Sigmoid colon (tissue), 7 donors: ENCODE data around the gene HOXB5. TPM values are rescaled to one million over a fixed set of nuclear protein-coding genes. Genes with fewer than 3 reads are reported as not detected.
A peak's percentile ranks its signal among the peaks of the same experiment; 100 is the strongest.

ENCODE experiments used
- DNase-seq: peaks from one replicate; pipeline ENCODE4 v3.0.0-alpha.2; 2019
- H3K27ac ChIP-seq, 4 donors: fragments of 200-600 bp; sonication (generic); one replicate each; pipeline ENCODE4 v1.5.1; 2016 to 2019; ENCODE audit warnings: mild to moderate bottlenecking in 1 of 4
- H3K27me3 ChIP-seq, 3 donors: fragments of 200-600 bp; sonication (generic); one replicate each; pipeline ENCODE4 v1.5.1; 2019; ENCODE audit warnings: mild to moderate bottlenecking in 1 of 3
- H3K36me3 ChIP-seq, 4 donors: fragments of 200-600 bp; sonication (generic); one replicate each; pipeline ENCODE4 v1.5.1; 2016 to 2019
- H3K4me1 ChIP-seq, 4 donors: fragments of 200-600 bp; sonication (generic); one replicate each; pipeline ENCODE4 v1.5.1; 2017 to 2019
- H3K4me3 ChIP-seq, 4 donors: fragments of 200-600 bp; sonication (generic); one replicate each; pipeline ENCODE4 v1.5.1; 2017 to 2019; ENCODE audit warnings: mild to moderate bottlenecking in 2 of 4, moderate library complexity in 1 of 4
- H3K9me3 ChIP-seq, 4 donors: fragments of 200-600 bp in 3 of 4; sonication (generic) in 3 of 4; one replicate each; pipeline versions ENCODE4 v1.5.1 to v1.6.1; 2013 to 2019
- CTCF ChIP-seq, 4 experiments: fragments of 450-650 bp in 3 of 4; fragments of 200-600 bp in 1 of 4; IDR thresholded peaks; one replicate each; pipeline ENCODE4 v1.5.1; 2016 to 2019; ENCODE audit warnings: antibody characterized with exemption in 4 of 4, mild to moderate bottlenecking in 3 of 4, moderate library complexity in 2 of 4
- EP300 ChIP-seq, 4 donors: sonication (generic); formaldehyde crosslinking; IDR thresholded peaks; one replicate each; pipeline ENCODE4 v1.6.1; 2017; ENCODE audit warnings: antibody characterized with exemption in 4 of 4
- POLR2A ChIP-seq, 2 donors: fragments of 450-650 bp; IDR thresholded peaks; one replicate each; pipeline ENCODE4 v1.6.1; 2016; ENCODE audit warnings: antibody characterized with exemption in 2 of 2, mild to moderate bottlenecking in 2 of 2, moderate library complexity in 2 of 2
- POLR2AphosphoS5 ChIP-seq, 4 donors: sonication (generic); formaldehyde crosslinking; IDR thresholded peaks; one replicate each; pipeline ENCODE4 v1.6.1; 2017; ENCODE audit warnings: antibody characterized with exemption in 4 of 4
- WGBS, 2 donors: extraction: QIAGEN DNeasy Blood & Tissue Kit; methylation state at CpG; one replicate each; pipeline ENCODE4 v1.1.7; 2013; 5-methylcytosine and 5-hydroxymethylcytosine counted together
- intact Hi-C: fragments of 100-400 bp; cut with DNase I; formaldehyde crosslinking; loops from one replicate; pipeline ENCODE4 v1.15.1; 2023
- polyA plus RNA-seq, 3 donors: library from polyadenylated mRNA; stranded (reverse); fragments of 200-250 nt; gene quantifications; one replicate each; pipeline ENCODE4 v1.2.3, GENCODE V29; 2013
- total RNA-seq, 4 donors: library from RNA; depleted of rRNA; stranded (reverse); fragments of >200 nt; gene quantifications; one replicate each; pipeline ENCODE4 v1.1.0, GENCODE V29; 2016
- donor health status: healthy with polysubstance abuse.
- donor health status: Bipolar disorder and iron deficiency.
- donor health status: healthy.

The HOXB5 gene
- total and polyA plus RNA-seq, 7 donors: 1.5 to 13.9 (median 2.5) TPM

- DNase-seq: no peak
- Histone ChIP-seq H3K27me3 (peaks cover 61 to 96% (median 68%) of the 10 kb centered on the region in 3 donors), H3K9me3 (no peaks in the 10 kb centered on the region), H3K4me1 (peaks cover 0 to 64% (median 50%) of the 10 kb centered on the region in 4 donors), H3K4me3 (peak overlapping the region in 3 of 4 donors; percentile 30 to 59 (median 41)), H3K27ac (peak overlapping the region in 3 of 4 donors; percentile 70 to 81 (median 70)), H3K36me3 (no peaks in the 10 kb centered on the region)
- intact Hi-C loops: loop anchor here (10.0 kb wide), 2 partner anchors 382 to 588 kb away; partner anchors contain the start of gene IGF2BP1
- WGBS, 2 donors: 2% methylated on average over 67 of the region's 67 CpGs
- TF ChIP-seq POLR2AphosphoS5 (IDR thresholded peaks at IDR 0.05): peak; percentile 6 to 42 (median 34)
- no peak for TF ChIP-seq POLR2A (IDR thresholded peaks at IDR 0.05)
- no peak for TF ChIP-seq EP300 (IDR thresholded peaks at IDR 0.05)
- peak in 1 of 4 experiments; percentile 7 for TF ChIP-seq CTCF (IDR thresholded peaks at IDR 0.05)
These were observed 19.5 kb upstream of the HOXB5 start for GRCh38 chr17:48612854-48613691.

GRCh38 chr17:48612456-48612853 lies 18.9 kb upstream of the HOXB5 start:
- H3K36me3 ChIP-seq: peaks cover 0 to under 1% (median under 1%) of the 10 kb centered on the region in 4 donors
- peak overlapping the region in 3 of 4 donors; percentile 30 to 59 (median 41) for H3K4me3 ChIP-seq
- TF ChIP-seq POLR2A (IDR thresholded peaks at IDR 0.05): no peak
- no peak for TF ChIP-seq EP300 (IDR thresholded peaks at IDR 0.05)
- no peak for TF ChIP-seq POLR2AphosphoS5 (IDR thresholded peaks at IDR 0.05)
- TF ChIP-seq CTCF (IDR thresholded peaks at IDR 0.05): no peak
- H3K4me1 ChIP-seq: peaks cover 0 to 58% (median 44%) of the 10 kb centered on the region in 4 donors
- 2 to 4% methylated on average over 15 of the region's 15 CpGs for WGBS, 2 donors
- no peak for DNase-seq
- peak overlapping the region in 3 of 4 donors; percentile 70 to 81 (median 70) for H3K27ac ChIP-seq
- peaks cover 55 to 90% (median 62%) of the 10 kb centered on the region in 3 donors for H3K27me3 ChIP-seq
- intact Hi-C loops: loop anchor here (10.0 kb wide), 2 partner anchors 382 to 588 kb away; partner anchors contain the start of gene IGF2BP1
- no peaks in the 10 kb centered on the region for H3K9me3 ChIP-seq

GRCh38 chr17:48611681-48612455 lies 18.3 kb upstream of the HOXB5 start:
- Histone ChIP-seq H3K36me3 (peaks cover 0 to 7% (median 3%) of the 10 kb centered on the region in 4 donors), H3K4me1 (peaks cover 0 to 58% (median 43%) of the 10 kb centered on the region in 4 donors), H3K9me3 (no peaks in the 10 kb centered on the region), H3K27me3 (peaks cover 53 to 84% (median 56%) of the 10 kb centered on the region in 3 donors), H3K4me3 (peak overlapping the region; percentile 48 to 61 (median 56)), H3K27ac (peak overlapping the region in 3 of 4 donors; percentile 70 to 81 (median 70))
- peak in 1 of 4 donors; percentile 6 for TF ChIP-seq POLR2AphosphoS5 (IDR thresholded peaks at IDR 0.05)
- no peak for TF ChIP-seq EP300 (IDR thresholded peaks at IDR 0.05)
- no peak for TF ChIP-seq CTCF (IDR thresholded peaks at IDR 0.05)
- no peak for TF ChIP-seq POLR2A (IDR thresholded peaks at IDR 0.05)
- DNase-seq: no peak
- intact Hi-C loops: loop anchor here (10.0 kb wide), 2 partner anchors 383 to 587 kb away; partner anchors contain the start of gene IGF2BP1
- 2 to 7% methylated on average over 36 of the region's 36 CpGs for WGBS, 2 donors

- H3K27me3 ChIP-seq: peaks cover 46 to 78% (median 49%) of the 10 kb centered on the region in 3 donors
- peaks cover 0 to 13% (median 6%) of the 10 kb centered on the region in 4 donors for H3K36me3 ChIP-seq
- intact Hi-C loops: loop anchor here (10.0 kb wide), 2 partner anchors 384 to 586 kb away; partner anchors contain the start of gene IGF2BP1
- H3K9me3 ChIP-seq: no peaks in the 10 kb centered on the region
- peak overlapping the region; percentile 15 to 81 (median 70) for H3K27ac ChIP-seq
- H3K4me3 ChIP-seq: peak overlapping the region; percentile 48 to 61 (median 56)
- DNase-seq: no peak
- TF ChIP-seq POLR2AphosphoS5 (IDR thresholded peaks at IDR 0.05) (no peak), POLR2A (IDR thresholded peaks at IDR 0.05) (no peak), CTCF (IDR thresholded peaks at IDR 0.05) (no peak), EP300 (IDR thresholded peaks at IDR 0.05) (no peak)
- 0 to 1% methylated on average over 22 of the region's 22 CpGs for WGBS, 2 donors
- peaks cover 0 to 58% (median 43%) of the 10 kb centered on the region in 4 donors for H3K4me1 ChIP-seq
These were observed 17.6 kb upstream of the HOXB5 start for GRCh38 chr17:48611213-48611612.
